Gastrocnemius medialis (tissue), 4 donors: ENCODE results near the gene IL6ST. TPM values are rescaled to one million over a fixed set of nuclear protein-coding genes. Genes with fewer than 3 reads are reported as not detected.

ENCODE experiments used
- ATAC-seq, 2 donors: fragments of 150-250 bp; one replicate each; pipeline ENCODE4 v1.9.1; 2016
- DNase-seq, 2 donors: peaks; one replicate each; pipeline ENCODE4 v3.0.0-alpha.2; 2019
- H3K27ac ChIP-seq, 4 donors: fragments of 200-600 bp; sonication (generic); 1 replicate in 1 of 4; 2 replicates in 3 of 4; pipeline ENCODE4 v1.5.1; 2016 to 2018; ENCODE audit warnings: mild to moderate bottlenecking in 2 of 4, moderate library complexity in 1 of 4
- H3K27me3 ChIP-seq, 3 donors: fragments of 200-600 bp; sonication (generic) in 2 of 3; 1 replicate in 1 of 3; 2 replicates in 2 of 3; pipeline versions ENCODE4 v1.5.1 to v1.6.0; 2016 to 2019; ENCODE audit warnings: mild to moderate bottlenecking in 1 of 3, moderate library complexity in 1 of 3
- H3K36me3 ChIP-seq, 2 donors: fragments of 200-600 bp; sonication (generic) in 1 of 2; one replicate each; pipeline ENCODE4 v1.5.1; 2017 to 2018
- H3K4me1 ChIP-seq, 2 donors: fragments of 200-600 bp; sonication (generic) in 1 of 2; one replicate each; pipeline ENCODE4 v1.5.1; 2016 to 2017; ENCODE audit warnings: mild to moderate bottlenecking in 2 of 2
- H3K4me3 ChIP-seq, 4 donors: fragments of 200-600 bp; sonication (generic) in 3 of 4; 1 replicate in 1 of 4; 2 replicates in 3 of 4; pipeline ENCODE4 v1.5.1; 2016 to 2019; ENCODE audit warnings: mild to moderate bottlenecking in 2 of 4
- H3K9me3 ChIP-seq, 3 donors: fragments of 200-600 bp; sonication (generic) in 2 of 3; 1 replicate in 1 of 3; 2 replicates in 2 of 3; pipeline ENCODE4 v1.5.1; 2016 to 2019
- POLR2A ChIP-seq, 2 donors: fragments of 450-650 bp; IDR thresholded peaks; one replicate each; pipeline ENCODE4 v1.6.1; 2017; ENCODE audit warnings: antibody characterized with exemption in 2 of 2, mild to moderate bottlenecking in 2 of 2, moderate library complexity in 2 of 2
- in situ Hi-C, 4 donors: fragments of 200-750 bp; cut with MboI; loops; one replicate each; pipeline versions ENCODE4 v1.15.0 to v1.8.0; 2017; ENCODE audit warnings: low sequenced_read_pairs in 4 of 4
- intact Hi-C: fragments of 100-400 bp; cut with DNase I; formaldehyde crosslinking; loops from one replicate; pipeline ENCODE4 v1.15.1; 2023; ENCODE audit warnings: low total_unique reads
- total RNA-seq, 4 donors: library from RNA; depleted of rRNA; stranded (reverse); fragments of >200 nt; gene quantifications; one replicate each; pipeline versions ENCODE4 v1.1.0 to v1.2.3, GENCODE V29; 2016
- TF ChIP-seq, protein P1 (sequence below), 5 experiments: fragments of 450-650 bp in 3 of 5; fragments of 200-600 bp in 2 of 5; sonication (generic) in 2 of 5; IDR thresholded peaks in 4 of 5; conservative IDR thresholded peaks in 1 of 5; 1 replicate in 4 of 5; 2 replicates in 1 of 5; pipeline ENCODE4 v1.5.1; 2016 to 2019; ENCODE audit warnings: antibody characterized with exemption in 5 of 5, mild to moderate bottlenecking in 3 of 5, moderate library complexity in 3 of 5

IL6ST gene
- total RNA-seq, 4 donors from 2014 or later = 128 to 228 (median 167) TPM

DNA sequence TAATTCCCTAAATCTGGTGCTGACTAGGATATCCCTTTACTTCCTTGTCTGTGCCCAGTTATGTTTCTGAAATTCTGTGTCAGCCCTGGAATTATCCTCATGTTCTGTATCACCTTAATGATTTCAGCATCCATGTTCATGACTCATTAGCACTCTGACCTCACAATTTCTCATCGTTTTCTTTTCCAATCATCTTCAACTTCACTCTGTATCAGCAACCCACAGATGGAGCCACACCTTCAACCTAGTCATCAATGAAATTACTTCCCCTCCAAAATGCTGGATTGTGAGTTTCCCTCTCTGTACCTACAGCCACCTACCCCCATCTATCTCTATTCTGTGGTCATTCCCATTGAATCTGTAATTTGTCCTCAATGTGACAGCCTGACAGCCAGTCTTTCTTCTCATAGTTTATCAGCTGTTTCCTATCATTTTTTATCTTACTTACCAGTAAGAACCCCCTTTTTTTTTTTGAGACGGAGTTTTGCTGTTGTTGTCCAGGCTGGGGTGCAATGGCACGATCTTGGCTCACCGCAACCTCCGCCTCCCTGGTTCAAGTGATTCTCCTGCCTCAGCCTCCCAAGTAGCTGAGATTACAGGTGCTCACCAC, 3.1 kb upstream of the IL6ST start:
- Histone ChIP-seq H3K36me3 (no peaks in the 10 kb centered on the region), H3K27ac (no peak overlapping the region)
- intact Hi-C loops = loop anchor here (10.0 kb wide), 1 partner anchor 573 kb away; no protein-coding TSS in a partner anchor

DNA sequence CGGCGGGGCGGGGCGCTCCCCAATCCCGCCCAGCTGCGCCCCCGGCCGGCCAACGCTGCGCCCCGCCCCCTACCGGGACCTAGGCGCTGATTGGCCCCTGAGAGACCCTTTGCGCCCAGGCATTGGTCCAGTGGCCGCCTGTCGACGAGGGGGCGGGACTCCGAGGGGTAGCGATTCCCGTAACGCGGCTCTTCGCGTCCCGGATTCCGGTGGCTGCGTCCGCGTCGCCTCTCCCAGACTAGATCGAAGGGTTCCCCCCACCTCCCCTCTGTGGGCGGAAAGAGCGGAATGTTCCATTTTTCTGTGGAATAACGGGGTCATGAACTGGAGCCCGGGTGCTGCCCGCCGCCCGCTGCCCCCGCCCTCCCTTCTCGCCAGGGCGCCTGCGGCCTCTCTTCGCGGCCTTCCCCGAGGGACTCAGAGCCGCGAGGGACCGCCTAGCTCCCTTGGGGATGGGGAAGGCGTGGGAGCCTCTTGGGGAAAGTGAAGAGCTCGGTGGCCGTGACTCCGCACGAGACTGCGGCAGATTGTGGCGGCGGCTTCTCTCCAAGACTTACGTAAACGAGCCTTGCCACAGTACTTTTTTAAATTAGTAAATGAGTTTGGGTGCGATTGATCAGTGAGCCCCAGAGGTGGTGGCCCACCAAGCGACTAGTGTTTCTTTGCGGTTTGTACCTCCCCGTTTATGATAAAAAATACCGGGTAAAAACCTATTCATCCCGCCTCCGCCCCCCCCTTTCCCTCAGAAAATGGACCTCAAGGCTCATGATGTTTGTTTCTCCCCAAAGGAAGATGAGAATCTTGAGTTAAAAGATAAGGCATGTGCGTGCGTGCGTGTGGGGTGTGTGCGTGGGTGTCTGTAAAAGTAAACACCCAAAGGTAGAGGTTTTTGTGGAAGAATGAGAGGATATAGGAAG, 493 bp upstream of the IL6ST start:
- DNase-seq = peak; percentile 96 to 97
- Histone ChIP-seq H3K27ac (peak overlapping the region; percentile 95 to 99 (median 98)), H3K4me3 (peak overlapping the region; percentile 82 to 95 (median 84)), H3K36me3 (no peaks in the 10 kb centered on the region), H3K27me3 (no peaks in the 10 kb centered on the region), H3K9me3 (no peaks in the 10 kb centered on the region), H3K4me1 (peaks cover 30 to 31% of the 10 kb centered on the region in 2 donors)
- peak; percentile 91 to 95 for TF ChIP-seq POLR2A (IDR thresholded peaks at IDR 0.05)
- TF ChIP-seq, protein P1, sequence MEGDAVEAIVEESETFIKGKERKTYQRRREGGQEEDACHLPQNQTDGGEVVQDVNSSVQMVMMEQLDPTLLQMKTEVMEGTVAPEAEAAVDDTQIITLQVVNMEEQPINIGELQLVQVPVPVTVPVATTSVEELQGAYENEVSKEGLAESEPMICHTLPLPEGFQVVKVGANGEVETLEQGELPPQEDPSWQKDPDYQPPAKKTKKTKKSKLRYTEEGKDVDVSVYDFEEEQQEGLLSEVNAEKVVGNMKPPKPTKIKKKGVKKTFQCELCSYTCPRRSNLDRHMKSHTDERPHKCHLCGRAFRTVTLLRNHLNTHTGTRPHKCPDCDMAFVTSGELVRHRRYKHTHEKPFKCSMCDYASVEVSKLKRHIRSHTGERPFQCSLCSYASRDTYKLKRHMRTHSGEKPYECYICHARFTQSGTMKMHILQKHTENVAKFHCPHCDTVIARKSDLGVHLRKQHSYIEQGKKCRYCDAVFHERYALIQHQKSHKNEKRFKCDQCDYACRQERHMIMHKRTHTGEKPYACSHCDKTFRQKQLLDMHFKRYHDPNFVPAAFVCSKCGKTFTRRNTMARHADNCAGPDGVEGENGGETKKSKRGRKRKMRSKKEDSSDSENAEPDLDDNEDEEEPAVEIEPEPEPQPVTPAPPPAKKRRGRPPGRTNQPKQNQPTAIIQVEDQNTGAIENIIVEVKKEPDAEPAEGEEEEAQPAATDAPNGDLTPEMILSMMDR (IDR thresholded peaks at IDR 0.05 in 4 of 5, conservative IDR thresholded peaks at IDR 0.05 in 1 of 5) = no peak
- intact Hi-C loops = loop anchor here (1.0 to 10.0 kb wide), 6 partner anchors 16 to 1180 kb away; partner anchors contain the start of genes GPBP1, MAP3K1 and SLC38A9
- in situ Hi-C loops = loop anchor here in 3 of 4 donors (25.0 kb wide), 2 partner anchors 192 to 1192 kb away; no protein-coding TSS in a partner anchor
- ATAC-seq = peak; percentile 84 to 87

More for the DNA sequence above, 3.1 kb upstream of the IL6ST start:
- TF ChIP-seq, protein P1 (IDR thresholded peaks at IDR 0.05 in 4 of 5, conservative IDR thresholded peaks at IDR 0.05 in 1 of 5) = no peak
- TF ChIP-seq POLR2A (IDR thresholded peaks at IDR 0.05) = no peak
- peaks cover 9 to 13% of the 10 kb centered on the region in 2 donors for H3K4me1 ChIP-seq
- in situ Hi-C loops = loop anchor here in 3 of 4 donors (25.0 kb wide), 2 partner anchors 189 to 1189 kb away; no protein-coding TSS in a partner anchor
- H3K27me3 ChIP-seq = no peaks in the 10 kb centered on the region
- ATAC-seq (no peak), DNase-seq (no peak)
- no peak overlapping the region for H3K4me3 ChIP-seq
- H3K9me3 ChIP-seq = peaks cover 0 to 2% (median 0%) of the 10 kb centered on the region in 3 donors

DNA sequence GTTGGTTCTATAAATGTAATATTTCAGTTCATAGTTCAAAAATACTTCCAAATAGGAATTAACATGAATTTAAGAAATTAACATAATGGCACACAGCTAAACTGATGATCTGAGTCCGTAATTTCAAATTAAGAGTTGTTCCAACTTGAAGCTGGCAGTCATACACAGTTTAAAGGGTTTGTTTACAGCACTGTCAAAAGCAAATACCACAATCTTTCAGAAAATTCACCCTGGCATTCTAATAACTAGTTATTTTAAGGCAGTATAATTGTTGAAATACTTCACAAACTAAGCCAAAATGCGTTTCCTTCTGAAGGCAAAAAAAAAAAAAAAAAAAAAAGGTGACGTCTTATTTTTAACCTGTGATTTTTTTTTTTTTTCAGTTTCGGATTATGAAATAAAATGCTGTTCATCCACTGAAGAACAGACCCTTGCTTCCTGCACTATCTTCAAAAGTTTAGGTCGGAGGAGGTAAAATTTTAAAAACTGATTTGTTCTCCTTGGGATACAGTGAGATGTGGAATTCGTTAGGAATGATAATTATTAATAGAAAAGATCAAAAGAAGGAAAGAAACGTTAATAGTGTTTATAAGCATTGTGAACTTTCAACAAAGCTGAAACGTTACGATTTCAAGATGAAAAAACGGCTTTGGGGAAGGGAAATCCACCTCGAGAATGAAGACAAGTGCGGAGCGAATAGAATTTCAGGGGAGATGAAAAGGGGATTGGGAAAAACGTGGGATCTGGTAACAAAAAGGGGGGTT, 850 bp downstream of the IL6ST start:
- H3K4me3 ChIP-seq = peak overlapping the region; percentile 72 to 84 (median 82)
- no peaks in the 10 kb centered on the region for H3K36me3 ChIP-seq
- H3K4me1 ChIP-seq = peaks cover 42% of the 10 kb centered on the region in 2 donors
- peak overlapping the region; percentile 95 to 99 (median 98) for H3K27ac ChIP-seq
- no peaks in the 10 kb centered on the region for H3K27me3 ChIP-seq
- no peaks in the 10 kb centered on the region for H3K9me3 ChIP-seq
- intact Hi-C loops = loop anchor here (2.0 to 10.0 kb wide), 5 partner anchors 15 to 1181 kb away; partner anchors contain the start of genes GPBP1 and MAP3K1
- ATAC-seq (peak in 1 of 2 donors; percentile 20), DNase-seq (no peak)
- TF ChIP-seq, protein P1 (IDR thresholded peaks at IDR 0.05 in 4 of 5, conservative IDR thresholded peaks at IDR 0.05 in 1 of 5) = no peak
- no peak for TF ChIP-seq POLR2A (IDR thresholded peaks at IDR 0.05)
- in situ Hi-C loops = loop anchor here in 3 of 4 donors (25.0 kb wide), 2 partner anchors 193 to 1193 kb away; no protein-coding TSS in a partner anchor

DNA sequence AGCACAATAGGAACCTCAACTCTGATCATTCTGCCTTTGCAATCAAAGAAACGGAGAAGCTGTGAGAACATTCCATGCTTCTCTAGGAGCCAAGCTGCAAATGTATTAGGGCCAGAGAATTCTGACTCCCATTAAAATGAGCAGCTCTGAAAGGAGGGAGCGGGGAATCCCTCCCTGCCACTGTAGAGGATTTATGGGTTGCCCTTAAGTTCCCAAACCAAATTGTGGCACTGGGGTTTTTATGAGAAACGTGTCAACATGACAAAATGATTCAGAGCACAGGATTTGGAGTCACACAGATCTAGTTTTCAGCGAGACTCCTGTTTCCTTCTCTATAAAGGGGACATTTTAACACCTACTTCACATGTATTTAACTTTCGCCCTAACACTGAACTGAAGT, 1.8 kb downstream of the IL6ST start:
- no peaks in the 10 kb centered on the region for H3K9me3 ChIP-seq
- TF ChIP-seq, protein P1 (IDR thresholded peaks at IDR 0.05 in 4 of 5, conservative IDR thresholded peaks at IDR 0.05 in 1 of 5) = no peak
- TF ChIP-seq POLR2A (IDR thresholded peaks at IDR 0.05) = peak in 1 of 2 donors; percentile 50
- no peaks in the 10 kb centered on the region for H3K36me3 ChIP-seq
- intact Hi-C loops = loop anchor here (5.0 to 10.0 kb wide), 2 partner anchors 64 to 568 kb away; no protein-coding TSS in a partner anchor
- peak overlapping the region; percentile 72 to 84 (median 82) for H3K4me3 ChIP-seq
- peaks cover 42% of the 10 kb centered on the region in 2 donors for H3K4me1 ChIP-seq
- DNase-seq = peak; percentile 16 to 31
- in situ Hi-C loops = loop anchor here in 3 of 4 donors (25.0 kb wide), 2 partner anchors 194 to 1194 kb away; no protein-coding TSS in a partner anchor
- H3K27ac ChIP-seq = peak overlapping the region; percentile 95 to 99 (median 98)
- peak; percentile 29 to 32 for ATAC-seq
- H3K27me3 ChIP-seq = no peaks in the 10 kb centered on the region
